HCT116 (cell line): ENCODE data around the gene METTL26. TPM values are rescaled to one million over a fixed set of nuclear protein-coding genes. Genes with fewer than 3 reads are reported as not detected.

ENCODE experiments used
- ATAC-seq: fragments of 200-7000 bp; cut with Tn5 transposase; 2 replicates; pipeline ENCODE4 v1.9.1; 2020; ENCODE audit warnings: mild to moderate bottlenecking, moderate library complexity
- BruUV-seq: library from RNA; stranded (reverse); fragments of 400-500 nt; replicated peaks from 2 replicates; lab custom pipeline; 2021; lab: Mats Ljungman, UMichigan
- CTCF ChIA-PET: fragments of 300-600 bp; sonication (Branson Sonifier 250); formaldehyde crosslinking; loops from one replicate; lab custom pipeline; 2021; ENCODE audit warnings: antibody characterized with exemption; lab: Charles Lee
- POLR2A ChIA-PET: fragments of 300-600, 350-600 bp; sonication (Branson Sonifier 250); formaldehyde crosslinking; loops from one replicate; lab custom pipeline; 2021; ENCODE audit warnings: antibody characterized with exemption; lab: Charles Lee
- RAD21 ChIA-PET, 2 experiments: fragments of 300-600 bp; sonication (Branson Sonifier 250); formaldehyde crosslinking; loops; one replicate each; lab custom pipeline; 2023; ENCODE audit warnings: low total read pairs in 2 of 2; ENCODE audit not compliant: uncharacterized antibody in 2 of 2, unreplicated experiment in 2 of 2, low non-redundant PET in 1 of 2; lab: Charles Lee
- DNase-seq: peaks from one replicate; pipeline ENCODE4 v3.0.0-alpha.2; 2010; ENCODE audit warnings: low read depth, low spot score
- H2AFZ ChIP-seq: fragments of 200-600 bp; shearing (Covaris generic), sonication (generic); 2 replicates; pipeline ENCODE4 v1.6.1; 2017; ENCODE audit warnings: low read depth, mixed run types, mixed read lengths, antibody characterized with exemption, low read length; ENCODE audit not compliant: poor library complexity, severe bottlenecking
- H3K27ac ChIP-seq: 2 replicates; pipeline ENCODE4 v1.5.1; 2012; ENCODE audit warnings: low read depth, low read length
- H3K27me3 ChIP-seq: fragments of 200-600 bp; sonication (generic); 2 replicates; pipeline ENCODE4 v1.6.1; 2016; ENCODE audit warnings: mixed run types, low read length, mixed read lengths; ENCODE audit not compliant: insufficient read depth
- H3K36me3 ChIP-seq, 2 experiments: fragments of 200-500 bp in 1 of 2; fragments of 200-600 bp in 1 of 2; sonication (Bioruptor generic) in 1 of 2; sonication (generic) in 1 of 2; 2 replicates each; pipeline versions ENCODE4 v1.5.1 to v1.6.1; 2014 to 2016; ENCODE audit warnings: low read length in 2 of 2, inconsistent platforms in 1 of 2, mixed read lengths in 1 of 2, mixed run types in 1 of 2; ENCODE audit not compliant: insufficient read depth in 2 of 2, control insufficient read depth in 1 of 2
- H3K4me1 ChIP-seq, 2 experiments: fragments of 200-600 bp in 1 of 2; sonication (generic) in 1 of 2; 2 replicates each; pipeline versions ENCODE4 v1.5.1 to v1.6.1; 2012 to 2017; ENCODE audit warnings: low read length in 2 of 2, inconsistent platforms in 1 of 2, mild to moderate bottlenecking in 1 of 2, mixed read lengths in 1 of 2, mixed run types in 1 of 2, moderate library complexity in 1 of 2; ENCODE audit not compliant: insufficient read depth in 2 of 2, control insufficient read depth in 1 of 2
- H3K4me2 ChIP-seq: fragments of 200-600 bp; sonication (generic); 2 replicates; pipeline ENCODE4 v1.6.1; 2017; ENCODE audit warnings: mixed run types, low read length, mixed read lengths
- H3K4me3 ChIP-seq, 2 experiments: fragments of 200-600 bp in 1 of 2; sonication (generic) in 1 of 2; replicated peaks in 1 of 2; 2 replicates each; pipeline ENCODE4 v1.5.1; 2011 to 2016; ENCODE audit warnings: low read length in 2 of 2, control low read depth in 1 of 2, low read depth in 1 of 2, mild to moderate bottlenecking in 1 of 2, mixed read lengths in 1 of 2, mixed run types in 1 of 2
- H3K79me2 ChIP-seq: fragments of 200-600 bp; sonication (generic); 2 replicates; pipeline ENCODE4 v1.6.1; 2017; ENCODE audit warnings: mild to moderate bottlenecking, mixed run types, low read length, moderate library complexity, mixed read lengths; ENCODE audit not compliant: insufficient read depth
- H3K9ac ChIP-seq: fragments of 200-600 bp; sonication (generic); 2 replicates; pipeline ENCODE4 v1.6.1; 2016; ENCODE audit warnings: low read length, mixed read lengths
- H3K9me2 ChIP-seq: fragments of 200-600 bp; sonication (generic), shearing (Covaris generic); 2 replicates; pipeline ENCODE4 v1.6.1; 2017; ENCODE audit warnings: mixed run types, mild to moderate bottlenecking, moderate library complexity; ENCODE audit not compliant: insufficient read depth
- H3K9me3 ChIP-seq, 2 experiments: fragments of 200-500 bp in 1 of 2; fragments of 200-600 bp in 1 of 2; sonication (Bioruptor generic) in 1 of 2; sonication (generic) in 1 of 2; 2 replicates each; pipeline ENCODE4 v1.6.1; 2014 to 2017; ENCODE audit warnings: low read length in 2 of 2, mixed read lengths in 2 of 2, inconsistent platforms in 1 of 2, low read depth in 1 of 2, mild to moderate bottlenecking in 1 of 2, mixed run types in 1 of 2, moderate library complexity in 1 of 2; ENCODE audit not compliant: control insufficient read depth in 1 of 2, insufficient read depth in 1 of 2
- H4K20me1 ChIP-seq: fragments of 200-600 bp; sonication (generic), shearing (Covaris generic); 2 replicates; pipeline ENCODE4 v1.6.1; 2017; ENCODE audit warnings: mixed run types, mild to moderate bottlenecking, moderate library complexity; ENCODE audit not compliant: insufficient read depth
- CBX3 ChIP-seq: IDR thresholded peaks from 2 replicates; pipeline ENCODE4 v1.6.1; 2012; ENCODE audit warnings: low read depth
- CEBPB ChIP-seq: IDR thresholded peaks from 2 replicates; pipeline ENCODE4 v1.6.1; 2012; ENCODE audit warnings: low read depth
- FOSL1 ChIP-seq: IDR thresholded peaks from 2 replicates; pipeline ENCODE4 v1.6.1; 2012; ENCODE audit warnings: low read depth
- POLR2AphosphoS5 ChIP-seq: IDR thresholded peaks from 2 replicates; pipeline ENCODE4 v1.6.1; 2011; ENCODE audit warnings: mild to moderate bottlenecking, low read depth, low read length, moderate library complexity
- RAD21 ChIP-seq: IDR thresholded peaks from 2 replicates; pipeline ENCODE4 v1.6.1; 2012; ENCODE audit warnings: low read depth, mild to moderate bottlenecking
- REST ChIP-seq: IDR thresholded peaks from 2 replicates; pipeline ENCODE4 v1.6.1; 2012; ENCODE audit warnings: low read depth
- SIN3A ChIP-seq: IDR thresholded peaks from 2 replicates; pipeline ENCODE4 v1.6.1; 2012; ENCODE audit warnings: low read depth
- YY1 ChIP-seq: IDR thresholded peaks from 2 replicates; pipeline ENCODE4 v1.6.1; 2011; ENCODE audit warnings: low read length, low read depth, moderate library complexity, mild to moderate bottlenecking; ENCODE audit not compliant: insufficient replicate concordance; ENCODE audit errors: extremely low read depth
- intact Hi-C: fragments of 100-400 bp; cut with micrococcal nuclease; formaldehyde crosslinking; loops from 2 replicates; pipeline ENCODE4 v1.10.0; 2022
- total RNA-seq: library from RNA; stranded (reverse); gene quantifications from one replicate; pipeline ENCODE4 v1.2.1, GENCODE V29; 2021; ENCODE audit not compliant: unreplicated experiment
- TF ChIP-seq, protein P1 (sequence below), 3 experiments: fragments of 200-600 bp in 1 of 3; sonication (generic) in 1 of 3; IDR thresholded peaks in 2 of 3; conservative IDR thresholded peaks in 1 of 3; 2 replicates each; pipeline ENCODE4 v1.5.1; 2012 to 2017; ENCODE audit warnings: low read depth in 2 of 3, low read length in 2 of 3, antibody characterized with exemption in 1 of 3, borderline replicate concordance in 1 of 3, control low read depth in 1 of 3, mild to moderate bottlenecking in 1 of 3, mixed read lengths in 1 of 3, mixed run types in 1 of 3, moderate library complexity in 1 of 3; ENCODE audit not compliant: insufficient read depth in 1 of 3
- TF ChIP-seq, protein P2 (sequence below): IDR thresholded peaks from 2 replicates; pipeline ENCODE4 v1.6.1; 2011; ENCODE audit warnings: mild to moderate bottlenecking, low read length, moderate library complexity; ENCODE audit not compliant: insufficient replicate concordance; ENCODE audit errors: extremely low read depth

METTL26 gene
- total RNA-seq, 1 experiment from 2014 or later, result 85.7 TPM

DNA sequence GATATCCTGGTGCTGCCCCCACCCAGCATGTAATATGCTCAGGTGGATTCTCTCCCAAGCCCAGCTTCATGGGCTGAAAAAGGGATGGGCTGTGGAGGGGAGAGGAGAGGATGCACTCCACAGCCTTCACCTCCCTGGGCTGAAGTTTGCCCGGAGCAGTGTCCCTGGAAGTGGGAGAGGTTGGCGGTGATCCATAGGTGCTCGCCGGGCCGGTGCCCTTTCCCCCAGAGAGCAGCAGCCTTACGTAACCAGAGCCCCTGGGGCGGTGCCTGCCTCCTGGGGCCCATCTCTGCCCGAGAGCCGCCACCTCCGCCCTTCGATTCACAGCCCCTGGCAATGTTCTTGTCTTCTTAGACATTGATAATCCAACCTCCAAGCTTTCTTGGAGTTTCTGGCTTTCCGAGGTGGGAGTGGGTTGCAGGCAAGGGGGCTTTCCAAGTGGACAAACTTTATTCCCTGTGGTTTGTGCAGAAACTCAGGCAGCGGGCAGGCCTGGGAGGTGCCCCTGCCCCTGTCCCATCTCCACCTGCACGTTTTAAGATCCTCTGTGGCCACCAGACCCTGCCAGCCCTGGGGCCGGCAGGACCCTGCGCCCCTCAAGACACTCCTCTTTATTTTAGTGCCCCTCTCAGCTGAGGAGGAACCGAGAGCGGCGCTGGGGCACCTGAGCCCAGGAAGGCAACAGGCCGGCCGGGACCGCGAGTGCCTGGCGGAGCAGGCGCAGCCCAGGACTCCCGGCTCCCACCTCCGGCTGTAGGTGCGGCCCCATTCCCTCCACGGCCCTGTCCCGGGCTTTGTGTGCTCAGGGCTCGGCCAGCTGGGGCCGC is 10.0 kb upstream of the METTL26 start (continued):
- TF ChIP-seq, protein P1, sequence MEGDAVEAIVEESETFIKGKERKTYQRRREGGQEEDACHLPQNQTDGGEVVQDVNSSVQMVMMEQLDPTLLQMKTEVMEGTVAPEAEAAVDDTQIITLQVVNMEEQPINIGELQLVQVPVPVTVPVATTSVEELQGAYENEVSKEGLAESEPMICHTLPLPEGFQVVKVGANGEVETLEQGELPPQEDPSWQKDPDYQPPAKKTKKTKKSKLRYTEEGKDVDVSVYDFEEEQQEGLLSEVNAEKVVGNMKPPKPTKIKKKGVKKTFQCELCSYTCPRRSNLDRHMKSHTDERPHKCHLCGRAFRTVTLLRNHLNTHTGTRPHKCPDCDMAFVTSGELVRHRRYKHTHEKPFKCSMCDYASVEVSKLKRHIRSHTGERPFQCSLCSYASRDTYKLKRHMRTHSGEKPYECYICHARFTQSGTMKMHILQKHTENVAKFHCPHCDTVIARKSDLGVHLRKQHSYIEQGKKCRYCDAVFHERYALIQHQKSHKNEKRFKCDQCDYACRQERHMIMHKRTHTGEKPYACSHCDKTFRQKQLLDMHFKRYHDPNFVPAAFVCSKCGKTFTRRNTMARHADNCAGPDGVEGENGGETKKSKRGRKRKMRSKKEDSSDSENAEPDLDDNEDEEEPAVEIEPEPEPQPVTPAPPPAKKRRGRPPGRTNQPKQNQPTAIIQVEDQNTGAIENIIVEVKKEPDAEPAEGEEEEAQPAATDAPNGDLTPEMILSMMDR (IDR thresholded peaks at IDR 0.05 in 2 of 3, conservative IDR thresholded peaks at IDR 0.05 in 1 of 3; ENCODE audit: borderline replicate concordance in 1 of 3, insufficient read depth in 1 of 3, low read depth in 2 of 3, low read length in 2 of 3), result no peak
- no peak for TF ChIP-seq RAD21

GRCh38 chr16:644556-644955 is 8.5 kb upstream of the METTL26 start:
- no peak for DNase-seq
- POLR2A ChIA-PET, result no interaction called here
- CTCF ChIA-PET, result no interaction called here
- no peak for ATAC-seq
- H3K36me3 ChIP-seq, result no peaks in the 10 kb centered on the region
- TF ChIP-seq POLR2AphosphoS5 (no peak), REST (no peak), YY1 (no peak), SIN3A (no peak), FOSL1 (no peak), CEBPB (no peak), CBX3 (no peak)
- TF ChIP-seq, protein P2, sequence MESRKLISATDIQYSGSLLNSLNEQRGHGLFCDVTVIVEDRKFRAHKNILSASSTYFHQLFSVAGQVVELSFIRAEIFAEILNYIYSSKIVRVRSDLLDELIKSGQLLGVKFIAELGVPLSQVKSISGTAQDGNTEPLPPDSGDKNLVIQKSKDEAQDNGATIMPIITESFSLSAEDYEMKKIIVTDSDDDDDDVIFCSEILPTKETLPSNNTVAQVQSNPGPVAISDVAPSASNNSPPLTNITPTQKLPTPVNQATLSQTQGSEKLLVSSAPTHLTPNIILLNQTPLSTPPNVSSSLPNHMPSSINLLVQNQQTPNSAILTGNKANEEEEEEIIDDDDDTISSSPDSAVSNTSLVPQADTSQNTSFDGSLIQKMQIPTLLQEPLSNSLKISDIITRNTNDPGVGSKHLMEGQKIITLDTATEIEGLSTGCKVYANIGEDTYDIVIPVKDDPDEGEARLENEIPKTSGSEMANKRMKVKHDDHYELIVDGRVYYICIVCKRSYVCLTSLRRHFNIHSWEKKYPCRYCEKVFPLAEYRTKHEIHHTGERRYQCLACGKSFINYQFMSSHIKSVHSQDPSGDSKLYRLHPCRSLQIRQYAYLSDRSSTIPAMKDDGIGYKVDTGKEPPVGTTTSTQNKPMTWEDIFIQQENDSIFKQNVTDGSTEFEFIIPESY, result no peak
- TF ChIP-seq, protein P1 (IDR thresholded peaks at IDR 0.05 in 2 of 3, conservative IDR thresholded peaks at IDR 0.05 in 1 of 3; ENCODE audit: borderline replicate concordance in 1 of 3, insufficient read depth in 1 of 3, low read depth in 2 of 3, low read length in 2 of 3), result no peak
- TF ChIP-seq, all 23 proteins: peak for 0
- intact Hi-C loops, result no loop called here
- Histone ChIP-seq H3K79me2 (peaks cover 23% of the 10 kb centered on the region), H3K9me2 (no peaks in the 10 kb centered on the region), H3K9me3 (no peaks in the 10 kb centered on the region), H2AFZ (no peak overlapping the region), H3K27me3 (no peaks in the 10 kb centered on the region), H3K27ac (peak overlapping the region; percentile 96), H3K4me2 (peak overlapping the region; percentile 54), H3K4me1 (peaks cover 14 to 51% of the 10 kb centered on the region in 2 experiments), H4K20me1 (no peaks in the 10 kb centered on the region), H3K4me3 (no peak overlapping the region), H3K9ac (peak overlapping the region; percentile 33; the same call in 1 of the 2 replicates)
- BruUV-seq, result no TSS peak
- RAD21 ChIA-PET, result no interaction called here
